Heart left ventricle (tissue), 16 donors: ENCODE measurements around the gene TIMM8B. TPM values are rescaled to one million over a fixed set of nuclear protein-coding genes. Genes with fewer than 3 reads are reported as not detected.

Experiments
- ATAC-seq, 4 donors: fragments of 200-7000 bp; cut with Tn5 transposase; one replicate each; pipeline ENCODE4 v1.9.1; 2020 to 2022; ENCODE audit warnings: moderate library complexity in 4 of 4, mild to moderate bottlenecking in 3 of 4, moderate number of reproducible peaks in 1 of 4
- DNase-seq, 5 donors: peaks; one replicate each; pipeline ENCODE4 v3.0.0-alpha.2; 2020
- H3K27ac ChIP-seq, 12 donors: fragments of 200-600 bp; sonication (generic) in 4 of 12; one replicate each; pipeline versions ENCODE4 v1.5.0 to v1.8.0; 2016 to 2022; ENCODE audit warnings: mild to moderate bottlenecking in 2 of 12
- H3K27me3 ChIP-seq, 9 donors: fragments of 200-600 bp; sonication (generic) in 2 of 9; one replicate each; pipeline versions ENCODE4 v1.5.1 to v1.8.0; 2016 to 2022; ENCODE audit warnings: mild to moderate bottlenecking in 3 of 9
- H3K36me3 ChIP-seq, 9 donors: fragments of 200-600 bp; sonication (generic) in 2 of 9; one replicate each; pipeline versions ENCODE4 v1.5.0 to v1.8.0; 2018 to 2022; ENCODE audit warnings: mild to moderate bottlenecking in 2 of 9
- H3K4me1 ChIP-seq, 12 donors: fragments of 200-600 bp; sonication (generic) in 4 of 12; one replicate each; pipeline versions ENCODE4 v1.5.0 to v1.8.0; 2016 to 2022; ENCODE audit warnings: mild to moderate bottlenecking in 3 of 12
- H3K4me3 ChIP-seq, 12 donors: fragments of 200-600 bp; sonication (generic) in 4 of 12; one replicate each; pipeline versions ENCODE4 v1.5.0 to v1.8.0; 2017 to 2022; ENCODE audit warnings: mild to moderate bottlenecking in 9 of 12, moderate library complexity in 4 of 12
- H3K9me3 ChIP-seq, 12 donors: fragments of 200-600 bp; sonication (generic) in 4 of 12; one replicate each; pipeline versions ENCODE4 v1.5.0 to v1.8.0; 2016 to 2022; ENCODE audit warnings: mild to moderate bottlenecking in 1 of 12
- CTCF ChIP-seq, 12 donors: fragments of 200-600 bp; sonication (generic) in 4 of 12; IDR thresholded peaks; one replicate each; pipeline versions ENCODE4 v1.5.0 to v1.8.0; 2018 to 2022; ENCODE audit warnings: antibody characterized with exemption in 12 of 12, mild to moderate bottlenecking in 5 of 12
- POLR2A ChIP-seq, 2 donors: fragments of 450-650 bp; IDR thresholded peaks; one replicate each; pipeline ENCODE4 v1.6.1; 2017; ENCODE audit warnings: antibody characterized with exemption in 2 of 2, mild to moderate bottlenecking in 2 of 2, moderate library complexity in 2 of 2
- WGBS, 4 donors: extraction: QIAGEN DNeasy Blood & Tissue Kit in 2 of 4; methylation state at CpG; one replicate each; pipeline versions ENCODE4 v1.1.5 to v1.1.7; 2013 to 2018; 5-methylcytosine and 5-hydroxymethylcytosine counted together
- intact Hi-C, 10 donors: fragments of 100-400 bp; cut with DNase I; formaldehyde crosslinking; loops; one replicate each; pipeline versions ENCODE4 v1.11.1 to v1.14.2; 2022
- long read RNA-seq, 3 donors: library from polyadenylated mRNA; unstranded; transcript quantifications; one replicate each; pipeline ENCODE4 v2.0.0, GENCODE V29; 2020 to 2021
- polyA plus RNA-seq, 2 donors: library from polyadenylated mRNA; stranded (reverse); fragments of 200-250 nt; gene quantifications; one replicate each; pipeline ENCODE4 v1.2.3, GENCODE V29; 2013
- total RNA-seq, 9 donors: library from RNA; depleted of rRNA in 2 of 9; stranded (reverse); fragments of >200 nt in 2 of 9; fragmentation: NEBNext Ultra II Directional in 3 of 9; extraction: Animal tissue kit (Norgen Biotek cat#: 25700) in 3 of 9; gene quantifications; one replicate each; pipeline versions ENCODE4 v1.1.0 to v1.2.4, GENCODE V29; 2016 to 2023
- donor health status: ischemic (EF 13 %, LVEDD 7.1; RV severe dilation, severe dysfunction).
- donor health status: healthy with polysubstance abuse.
- donor health status: DM: no; HTN: yes; CAD: no.
- donor health status: DM: no; HTN: no; CAD: no.
- donor health status: ischemic (EF 25% LVEDD 6.9; RV normal size, moderate dysfunction).
- donor health status: ischemic (EF 25% LVEDD 5.7; RV mildly dilated, moderate dysfunction).
- donor health status: healthy.
- donor health status: DM: yes; HTN: yes; CAD: no.
- donor health status: ischemic (EF 35%, LVEDD 5.7; RV mildly dilated, moderate dysfunction).
- donor health status: nonischemic (EF 11% LVEDD 7.7; RV severe dilation, severe dysfunction).
- donor health status: DM: yes; HTN: yes; CAD: no.
- donor health status: PGD.
- donor health status: ischemic (EF 29% LVEDD 5.4; RV normal size, mild dysfunction).
- donor health status: nonischemic (EF 23%, LVEDD 6.1; RV moderate dilation, normal function).

Gene TIMM8B
- total RNA-seq = 100 to 1,000 TPM; 113 to 203 (median 148) TPM
- polyA plus RNA-seq = 100 to 1,000 TPM; 210 to 327 TPM
- long read RNA-seq, donor 1, transcript TIMM8B-203 (3 exons, 1,155 nt) = minor isoform, 24 of 129 reads
- long read RNA-seq, donor 1, transcript TIMM8B-201 (2 exons, 819 nt) = major isoform, 90 of 129 reads
- long read RNA-seq, donor 1, partial matches to known transcripts = 1 of 129 reads
- long read RNA-seq, donor 1, other reads (novel, unspliced or antisense) = 14 of 129 reads
- long read RNA-seq, donor 2, transcript TIMM8B-201 (2 exons, 819 nt) = minor isoform, 18 of 55 reads
- long read RNA-seq, donor 2, transcript TIMM8B-203 (3 exons, 1,155 nt) = major isoform, 35 of 55 reads
- long read RNA-seq, donor 2, partial matches to known transcripts = 0 of 55 reads
- long read RNA-seq, donor 2, other reads (novel, unspliced or antisense) = 1 of 55 reads
- long read RNA-seq, donor 3, transcript TIMM8B-203 (3 exons, 1,155 nt) = minor isoform, 10 of 70 reads
- long read RNA-seq, donor 3, transcript TIMM8B-201 (2 exons, 819 nt) = major isoform, 50 of 70 reads
- long read RNA-seq, donor 3, partial matches to known transcripts = 1 of 70 reads
- long read RNA-seq, donor 3, other reads (novel, unspliced or antisense) = 8 of 70 reads

- intact Hi-C loops = loop anchor here in 7 of 10 donors (1.0 to 10.0 kb wide), 7 partner anchors 12 to 212 kb away; partner anchors contain the start of genes CFAP68 (in 6 of the 7), FDXACB1 (in 6 of the 7), ALG9 (in 5 of the 7) and DLAT (in 2 of the 7)
- Histone ChIP-seq H3K4me1 (peaks cover 3 to 50% (median 38%) of the 10 kb centered on the region in 12 donors), H3K4me3 (peak within 1 kb of the TSS; percentile 74 to 96 (median 90)), H3K36me3 (peaks cover 0 to 77% (median 76%) of the 10 kb centered on the region in 9 donors), H3K9me3 (no peaks in the 10 kb centered on the region), H3K27ac (peak within 1 kb of the TSS; percentile 55 to 95 (median 88)), H3K27me3 (no peaks in the 10 kb centered on the region)
- TF ChIP-seq CTCF (IDR thresholded peaks at IDR 0.05) (peak in 8 of 12 donors; percentile 6 to 39 (median 22)), POLR2A (IDR thresholded peaks at IDR 0.05) (peak in 1 of 2 donors; percentile 65)
- DNase-seq = peak; percentile 96 to 97 (median 96)
- 0 to 1% (median 0%) methylated on average over 44 to 45 of the region's 45 CpGs for WGBS, 4 donors
- ATAC-seq = peak; percentile 93 to 97 (median 94)
These were observed at the start of gene TIMM8B, which contains the start of gene SDHD for GRCh38 chr11:112086422-112087191. Gene TIMM8B (minus strand): TSS chr11:112086756. CDS start chr11:112086723, 33 bp downstream. Gene SDHD (plus strand): TSS chr11:112086873. CDS start chr11:112086908, 35 bp downstream.

DNA sequence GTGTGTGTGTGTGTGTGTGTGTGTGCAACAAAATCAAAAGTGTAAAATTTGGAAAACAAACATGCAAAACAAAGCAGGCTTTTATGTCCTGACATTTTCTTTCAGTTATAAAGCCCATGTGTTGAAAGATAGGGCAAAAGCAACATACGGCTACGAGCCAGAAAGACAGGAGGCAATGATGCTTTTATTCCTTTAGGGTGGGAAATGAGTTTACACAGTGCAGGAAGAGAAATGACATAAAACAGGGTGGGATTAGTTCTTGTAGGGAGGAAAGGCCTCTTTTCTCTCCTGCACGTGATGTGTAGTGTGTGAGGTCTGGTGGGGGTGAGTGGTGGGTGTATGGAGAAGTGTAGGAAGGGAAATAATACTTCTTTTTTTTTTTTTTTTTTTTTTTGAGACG is 47.9 kb upstream of the TIMM8B start:
- Histone ChIP-seq H3K4me1 (peaks cover 0 to 7% (median 0%) of the 10 kb centered on the region in 12 donors), H3K9me3 (no peaks in the 10 kb centered on the region), H3K4me3 (no peak overlapping the region), H3K27ac (no peak overlapping the region), H3K27me3 (no peaks in the 10 kb centered on the region), H3K36me3 (no peaks in the 10 kb centered on the region)
- intact Hi-C loops = no loop called here
- ATAC-seq = no peak
- TF ChIP-seq CTCF (IDR thresholded peaks at IDR 0.05) (no peak), POLR2A (IDR thresholded peaks at IDR 0.05) (no peak)
- WGBS, 4 donors = 89 to 92% (median 90%) methylated on average over 3 to 4 of the region's 4 CpGs
- no peak for DNase-seq

- Histone ChIP-seq H3K4me3 (no peak overlapping the region), H3K27ac (no peak overlapping the region), H3K4me1 (peaks cover 0 to 17% (median 0%) of the 10 kb centered on the region in 12 donors), H3K9me3 (no peaks in the 10 kb centered on the region), H3K27me3 (no peaks in the 10 kb centered on the region), H3K36me3 (no peaks in the 10 kb centered on the region)
- intact Hi-C loops = no loop called here
- ATAC-seq = no peak
- TF ChIP-seq CTCF (IDR thresholded peaks at IDR 0.05) = no peak
- TF ChIP-seq POLR2A (IDR thresholded peaks at IDR 0.05) = no peak
- no peak for DNase-seq
- 69 to 85% (median 79%) methylated on average over 2 of the region's 2 CpGs for WGBS, 4 donors
These were observed 46.2 kb upstream of the TIMM8B start for GRCh38 chr11:112132737-112133136.
